K562 (cell line): Measurements from ENCODE around the gene DPP8. TPM values are rescaled to one million over a fixed set of nuclear protein-coding genes. Genes with fewer than 3 reads are reported as not detected.

Experiments used
- BRCA1 ChIP-seq, 2 experiments: fragments of 450-650 bp in 1 of 2; sonication (generic) in 1 of 2; formaldehyde crosslinking in 1 of 2; IDR thresholded peaks; 2 replicates each; pipeline versions ENCODE4 v1.5.0 to v1.6.1; 2017 to 2020; ENCODE audit warnings: mild to moderate bottlenecking in 1 of 2, missing genetic modification reagents in 1 of 2
- CREBBP ChIP-seq: IDR thresholded peaks from one replicate; pipeline ENCODE4 v1.6.1; 2012; ENCODE audit warnings: low read depth, mild to moderate bottlenecking, control low read depth, inconsistent platforms, low read length
- HIVEP1 ChIP-seq: fragments of 250-450 bp; sonication (Bioruptor Pico); IDR thresholded peaks from 2 replicates; pipeline ENCODE4 v1.4.0; 2020; ENCODE audit warnings: mild to moderate bottlenecking
- MTA3 ChIP-seq: fragments of 450-650 bp; formaldehyde crosslinking; IDR thresholded peaks from 2 replicates; pipeline ENCODE4 v1.6.1; 2017; ENCODE audit warnings: mild to moderate bottlenecking, borderline replicate concordance
- PTBP1 ChIP-seq: fragments of 200-400 bp; formaldehyde crosslinking; IDR thresholded peaks from 2 replicates; pipeline ENCODE4 v1.6.1; 2017; ENCODE audit warnings: low read depth, low read length
- SUPT5H ChIP-seq: fragments of 450-650 bp; IDR thresholded peaks from 2 replicates; pipeline ENCODE4 v1.6.1; 2016
- TFAM ChIP-seq: fragments of 250-450 bp; sonication (Bioruptor Pico); conservative IDR thresholded peaks from 2 replicates; pipeline ENCODE4 v1.5.0; 2021; ENCODE audit warnings: mild to moderate bottlenecking, moderate library complexity
- U2AF1 ChIP-seq: fragments of 200-400 bp; formaldehyde crosslinking; optimal IDR thresholded peaks from 2 replicates; pipeline ENCODE3; 2017; ENCODE audit warnings: mild to moderate bottlenecking, low read depth, low read length, moderate library complexity
- ZBTB7A ChIP-seq: IDR thresholded peaks from 2 replicates; pipeline ENCODE4 v1.6.1; 2011; ENCODE audit warnings: low read depth, mild to moderate bottlenecking, low read length, moderate library complexity, borderline replicate concordance; ENCODE audit not compliant: control insufficient read depth
- ZEB2 ChIP-seq: fragments of 450-650 bp; IDR thresholded peaks from 2 replicates; pipeline ENCODE4 v1.6.1; 2016
- ZNF121 ChIP-seq: sonication (generic); formaldehyde crosslinking; conservative IDR thresholded peaks from 2 replicates; pipeline ENCODE4 v1.8.0; 2022; ENCODE audit warnings: missing genetic modification reagents
- ZNF239 ChIP-seq: fragments of 250-450 bp; sonication (Bioruptor Pico); IDR thresholded peaks from 2 replicates; pipeline ENCODE4 v1.4.0; 2020; ENCODE audit warnings: mild to moderate bottlenecking
- ZNF311 ChIP-seq: fragments of 250-450 bp; sonication (Bioruptor Pico); IDR thresholded peaks from 2 replicates; pipeline ENCODE4 v1.4.0; 2020; ENCODE audit warnings: mild to moderate bottlenecking, moderate library complexity
- ZNF75A ChIP-seq: fragments of 450-650 bp; formaldehyde crosslinking; IDR thresholded peaks from 2 replicates; pipeline ENCODE4 v1.4.0; 2020; ENCODE audit warnings: mild to moderate bottlenecking
- ZNF77 ChIP-seq: fragments of 250-450 bp; sonication (Bioruptor Pico); IDR thresholded peaks from 2 replicates; pipeline ENCODE4 v1.5.0; 2020
- polyA plus RNA-seq, 8 experiments: library from polyadenylated mRNA; depleted of rRNA in 4 of 8; stranded (reverse) in 5 of 8; unstranded in 3 of 8; fragments of >200 nt; fragmentation: Nextera tagmentation in 2 of 8; fragmentation: Illumina TruSeq in 1 of 8; extraction: Ambion mirVana in 2 of 8; extraction: Trizol in 1 of 8; gene quantifications; 2 replicates each; pipeline versions ENCODE4 v1.2.1 to v1.2.3, GENCODE V29; 2011 to 2014; ENCODE audit warnings: inconsistent platforms in 1 of 8, missing spikeins in 1 of 8
- total RNA-seq, 7 experiments: library from RNA; depleted of rRNA in 6 of 7; stranded (reverse); fragments of >200 nt in 6 of 7; fragmentation: Illumina TruSeq in 2 of 7; extraction: Trizol in 2 of 7; gene quantifications; 2 replicates each; pipeline versions ENCODE4 v1.2.1 to v1.2.3, GENCODE V29; 2011 to 2021; ENCODE audit warnings: low replicate concordance in 1 of 7
- TF ChIP-seq, protein P1 (sequence below): sonication (generic); formaldehyde crosslinking; IDR thresholded peaks from 2 replicates; pipeline ENCODE4 v1.8.0; 2023; ENCODE audit warnings: missing genetic modification reagents, mild to moderate bottlenecking, borderline replicate concordance
- TF ChIP-seq, protein P2 (sequence below): fragments of 250-450 bp; sonication (Bioruptor Pico); IDR thresholded peaks from 2 replicates; pipeline ENCODE4 v1.8.0; 2022; ENCODE audit warnings: inconsistent platforms
- TF ChIP-seq, protein P3 (sequence below): sonication (generic); formaldehyde crosslinking; IDR thresholded peaks from 2 replicates; pipeline ENCODE4 v1.8.1; 2023; ENCODE audit warnings: mild to moderate bottlenecking, missing genetic modification reagents
- TF ChIP-seq, protein P4 (sequence below), 2 experiments: fragments of 450-650 bp in 1 of 2; sonication (generic) in 1 of 2; formaldehyde crosslinking; conservative IDR thresholded peaks; 2 replicates each; pipeline versions ENCODE4 v1.4.0 to v1.8.1; 2020 to 2022; ENCODE audit warnings: mild to moderate bottlenecking in 1 of 2, missing genetic modification reagents in 1 of 2

DPP8 gene
- total and polyA plus RNA-seq, 9 of the 15 experiments (the other 6 are each of a cell fraction or from before 2014, with no cell fraction given): 5.5 to 36.7 (median 20.7) TPM

DNA sequence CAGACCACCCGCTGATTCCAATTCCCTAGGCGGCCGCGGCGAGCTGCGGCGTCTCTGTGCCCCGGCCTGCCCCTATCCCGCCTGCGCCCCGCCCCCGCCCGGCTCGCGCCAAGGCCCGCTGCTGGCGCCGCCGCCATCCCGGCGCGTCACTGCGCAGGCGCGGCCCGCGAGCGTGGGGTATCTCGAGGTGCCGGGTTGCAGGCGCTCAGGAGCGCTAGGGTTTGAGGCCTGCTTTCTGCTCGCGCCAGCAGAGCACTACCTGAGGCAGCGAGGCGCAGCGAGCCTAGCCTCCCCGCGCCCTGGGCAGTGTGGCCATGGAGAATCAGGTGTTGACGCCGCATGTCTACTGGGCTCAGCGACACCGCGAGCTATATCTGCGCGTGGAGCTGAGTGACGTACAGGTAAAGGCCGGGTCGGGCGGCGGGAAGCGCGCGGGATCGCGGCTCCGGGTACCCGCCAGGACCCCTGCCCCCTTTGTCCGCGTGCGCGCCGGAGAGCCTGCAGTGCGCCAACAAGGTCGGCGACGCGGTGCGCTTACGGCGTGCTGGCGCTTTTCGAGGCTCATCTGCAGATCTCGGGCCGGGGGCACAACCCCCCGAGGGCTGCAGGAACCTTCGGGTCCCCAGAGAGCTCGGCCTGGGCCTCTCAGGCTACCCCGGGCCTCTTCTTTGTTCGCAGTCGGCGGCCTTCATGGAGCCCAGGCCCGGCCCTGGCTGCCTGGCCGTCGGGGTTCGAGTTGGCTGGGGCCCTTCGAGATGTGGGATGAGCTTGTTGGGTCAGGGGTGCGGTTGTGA is 13.0 kb upstream of the DPP8 start, which contains the start of gene HACD3 (continued):
- TF ChIP-seq U2AF1 (no peak), ZEB2 (peak; percentile 26; the same call in 1 of the 2 replicates), ZNF239 (CRISPR knock-in tag) (no peak), TFAM (CRISPR knock-in tag) (no peak), ZNF77 (no peak), ZNF311 (no peak), PTBP1 (no peak), HIVEP1 (peak; percentile 40; the same call in 1 of the 2 replicates), BRCA1 (IDR thresholded peaks at IDR 0.05) (no peak), BRCA1 (CRISPR knock-in tag; IDR thresholded peaks at IDR 0.05) (0 out of 2 replicates have a peak, but pooled peaks have one; percentile 79), SUPT5H (peak; percentile 84), MTA3 (peak; percentile 59; the same call in 1 of the 2 replicates), ZNF75A (CRISPR knock-in tag) (no peak), ZBTB7A (peak; percentile 21; the same call in 1 of the 2 replicates), CREBBP (no peak), ZNF121 (CRISPR knock-in tag) (no peak)
- TF ChIP-seq, protein P1, sequence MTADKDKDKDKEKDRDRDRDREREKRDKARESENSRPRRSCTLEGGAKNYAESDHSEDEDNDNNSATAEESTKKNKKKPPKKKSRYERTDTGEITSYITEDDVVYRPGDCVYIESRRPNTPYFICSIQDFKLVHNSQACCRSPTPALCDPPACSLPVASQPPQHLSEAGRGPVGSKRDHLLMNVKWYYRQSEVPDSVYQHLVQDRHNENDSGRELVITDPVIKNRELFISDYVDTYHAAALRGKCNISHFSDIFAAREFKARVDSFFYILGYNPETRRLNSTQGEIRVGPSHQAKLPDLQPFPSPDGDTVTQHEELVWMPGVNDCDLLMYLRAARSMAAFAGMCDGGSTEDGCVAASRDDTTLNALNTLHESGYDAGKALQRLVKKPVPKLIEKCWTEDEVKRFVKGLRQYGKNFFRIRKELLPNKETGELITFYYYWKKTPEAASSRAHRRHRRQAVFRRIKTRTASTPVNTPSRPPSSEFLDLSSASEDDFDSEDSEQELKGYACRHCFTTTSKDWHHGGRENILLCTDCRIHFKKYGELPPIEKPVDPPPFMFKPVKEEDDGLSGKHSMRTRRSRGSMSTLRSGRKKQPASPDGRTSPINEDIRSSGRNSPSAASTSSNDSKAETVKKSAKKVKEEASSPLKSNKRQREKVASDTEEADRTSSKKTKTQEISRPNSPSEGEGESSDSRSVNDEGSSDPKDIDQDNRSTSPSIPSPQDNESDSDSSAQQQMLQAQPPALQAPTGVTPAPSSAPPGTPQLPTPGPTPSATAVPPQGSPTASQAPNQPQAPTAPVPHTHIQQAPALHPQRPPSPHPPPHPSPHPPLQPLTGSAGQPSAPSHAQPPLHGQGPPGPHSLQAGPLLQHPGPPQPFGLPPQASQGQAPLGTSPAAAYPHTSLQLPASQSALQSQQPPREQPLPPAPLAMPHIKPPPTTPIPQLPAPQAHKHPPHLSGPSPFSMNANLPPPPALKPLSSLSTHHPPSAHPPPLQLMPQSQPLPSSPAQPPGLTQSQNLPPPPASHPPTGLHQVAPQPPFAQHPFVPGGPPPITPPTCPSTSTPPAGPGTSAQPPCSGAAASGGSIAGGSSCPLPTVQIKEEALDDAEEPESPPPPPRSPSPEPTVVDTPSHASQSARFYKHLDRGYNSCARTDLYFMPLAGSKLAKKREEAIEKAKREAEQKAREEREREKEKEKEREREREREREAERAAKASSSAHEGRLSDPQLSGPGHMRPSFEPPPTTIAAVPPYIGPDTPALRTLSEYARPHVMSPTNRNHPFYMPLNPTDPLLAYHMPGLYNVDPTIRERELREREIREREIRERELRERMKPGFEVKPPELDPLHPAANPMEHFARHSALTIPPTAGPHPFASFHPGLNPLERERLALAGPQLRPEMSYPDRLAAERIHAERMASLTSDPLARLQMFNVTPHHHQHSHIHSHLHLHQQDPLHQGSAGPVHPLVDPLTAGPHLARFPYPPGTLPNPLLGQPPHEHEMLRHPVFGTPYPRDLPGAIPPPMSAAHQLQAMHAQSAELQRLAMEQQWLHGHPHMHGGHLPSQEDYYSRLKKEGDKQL (CRISPR knock-in tag): no peak
- TF ChIP-seq, protein P2, sequence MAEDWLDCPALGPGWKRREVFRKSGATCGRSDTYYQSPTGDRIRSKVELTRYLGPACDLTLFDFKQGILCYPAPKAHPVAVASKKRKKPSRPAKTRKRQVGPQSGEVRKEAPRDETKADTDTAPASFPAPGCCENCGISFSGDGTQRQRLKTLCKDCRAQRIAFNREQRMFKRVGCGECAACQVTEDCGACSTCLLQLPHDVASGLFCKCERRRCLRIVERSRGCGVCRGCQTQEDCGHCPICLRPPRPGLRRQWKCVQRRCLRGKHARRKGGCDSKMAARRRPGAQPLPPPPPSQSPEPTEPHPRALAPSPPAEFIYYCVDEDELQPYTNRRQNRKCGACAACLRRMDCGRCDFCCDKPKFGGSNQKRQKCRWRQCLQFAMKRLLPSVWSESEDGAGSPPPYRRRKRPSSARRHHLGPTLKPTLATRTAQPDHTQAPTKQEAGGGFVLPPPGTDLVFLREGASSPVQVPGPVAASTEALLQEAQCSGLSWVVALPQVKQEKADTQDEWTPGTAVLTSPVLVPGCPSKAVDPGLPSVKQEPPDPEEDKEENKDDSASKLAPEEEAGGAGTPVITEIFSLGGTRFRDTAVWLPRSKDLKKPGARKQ (CRISPR knock-in tag): no peak
- TF ChIP-seq, protein P3, sequence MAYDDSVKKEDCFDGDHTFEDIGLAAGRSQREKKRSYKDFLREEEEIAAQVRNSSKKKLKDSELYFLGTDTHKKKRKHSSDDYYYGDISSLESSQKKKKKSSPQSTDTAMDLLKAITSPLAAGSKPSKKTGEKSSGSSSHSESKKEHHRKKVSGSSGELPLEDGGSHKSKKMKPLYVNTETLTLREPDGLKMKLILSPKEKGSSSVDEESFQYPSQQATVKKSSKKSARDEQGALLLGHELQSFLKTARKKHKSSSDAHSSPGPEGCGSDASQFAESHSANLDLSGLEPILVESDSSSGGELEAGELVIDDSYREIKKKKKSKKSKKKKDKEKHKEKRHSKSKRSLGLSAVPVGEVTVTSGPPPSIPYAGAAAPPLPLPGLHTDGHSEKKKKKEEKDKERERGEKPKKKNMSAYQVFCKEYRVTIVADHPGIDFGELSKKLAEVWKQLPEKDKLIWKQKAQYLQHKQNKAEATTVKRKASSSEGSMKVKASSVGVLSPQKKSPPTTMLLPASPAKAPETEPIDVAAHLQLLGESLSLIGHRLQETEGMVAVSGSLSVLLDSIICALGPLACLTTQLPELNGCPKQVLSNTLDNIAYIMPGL (CRISPR knock-in tag): peak; percentile 95
- TF ChIP-seq, protein P4, sequence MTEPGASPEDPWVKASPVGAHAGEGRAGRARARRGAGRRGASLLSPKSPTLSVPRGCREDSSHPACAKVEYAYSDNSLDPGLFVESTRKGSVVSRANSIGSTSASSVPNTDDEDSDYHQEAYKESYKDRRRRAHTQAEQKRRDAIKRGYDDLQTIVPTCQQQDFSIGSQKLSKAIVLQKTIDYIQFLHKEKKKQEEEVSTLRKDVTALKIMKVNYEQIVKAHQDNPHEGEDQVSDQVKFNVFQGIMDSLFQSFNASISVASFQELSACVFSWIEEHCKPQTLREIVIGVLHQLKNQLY (CRISPR knock-in tag; conservative IDR thresholded peaks at IDR 0.05): no peak; a peak in 1 of 4 replicates
